ENCODE results near the gene PDCD4. TPM values are rescaled to one million over a fixed set of nuclear protein-coding genes. Genes with fewer than 3 reads are reported as not detected.

The PDCD4 gene
- total and polyA plus RNA-seq, 2 of the 13 experiments (the other 11 are each of a cell fraction or from before 2014, with no cell fraction given), result 22.8 to 56.2 TPM

DNA sequence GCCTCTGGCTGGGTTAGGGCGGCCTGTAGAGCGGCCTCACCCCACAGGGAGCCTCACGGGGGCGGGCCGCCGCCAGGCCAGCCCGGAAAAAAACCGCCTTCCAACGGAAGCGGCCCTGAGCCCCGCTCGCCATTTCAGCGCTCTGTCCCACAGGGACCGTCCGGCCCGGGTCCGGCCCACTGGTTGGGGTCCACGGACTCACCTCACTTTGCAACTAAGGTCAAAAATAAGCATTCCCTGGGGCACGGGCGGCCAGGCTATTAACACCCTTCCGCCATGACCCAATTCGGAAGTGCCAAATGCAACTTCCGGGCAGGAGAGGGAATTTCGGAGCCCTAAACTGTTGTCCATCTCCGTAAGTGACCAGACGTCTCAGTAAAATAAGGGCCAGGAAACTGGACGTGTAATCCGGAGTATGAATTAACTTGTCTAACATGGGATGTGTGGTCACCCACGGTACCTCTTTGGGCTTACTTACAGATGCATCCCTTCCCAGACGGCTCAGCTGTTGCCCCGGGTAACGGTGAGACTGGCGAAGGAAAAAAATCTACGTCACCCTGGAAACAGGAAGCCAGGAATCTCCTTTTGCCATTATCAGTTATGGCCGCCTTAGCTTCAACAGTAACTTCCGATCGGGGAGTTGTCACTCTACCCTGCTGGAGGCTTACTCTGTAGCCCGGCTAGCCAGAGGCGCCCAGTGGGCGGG, 47.1 kb downstream of the PDCD4 start, which contains the start of gene BBIP1 (continued):
- TF ChIP-seq, protein P1, sequence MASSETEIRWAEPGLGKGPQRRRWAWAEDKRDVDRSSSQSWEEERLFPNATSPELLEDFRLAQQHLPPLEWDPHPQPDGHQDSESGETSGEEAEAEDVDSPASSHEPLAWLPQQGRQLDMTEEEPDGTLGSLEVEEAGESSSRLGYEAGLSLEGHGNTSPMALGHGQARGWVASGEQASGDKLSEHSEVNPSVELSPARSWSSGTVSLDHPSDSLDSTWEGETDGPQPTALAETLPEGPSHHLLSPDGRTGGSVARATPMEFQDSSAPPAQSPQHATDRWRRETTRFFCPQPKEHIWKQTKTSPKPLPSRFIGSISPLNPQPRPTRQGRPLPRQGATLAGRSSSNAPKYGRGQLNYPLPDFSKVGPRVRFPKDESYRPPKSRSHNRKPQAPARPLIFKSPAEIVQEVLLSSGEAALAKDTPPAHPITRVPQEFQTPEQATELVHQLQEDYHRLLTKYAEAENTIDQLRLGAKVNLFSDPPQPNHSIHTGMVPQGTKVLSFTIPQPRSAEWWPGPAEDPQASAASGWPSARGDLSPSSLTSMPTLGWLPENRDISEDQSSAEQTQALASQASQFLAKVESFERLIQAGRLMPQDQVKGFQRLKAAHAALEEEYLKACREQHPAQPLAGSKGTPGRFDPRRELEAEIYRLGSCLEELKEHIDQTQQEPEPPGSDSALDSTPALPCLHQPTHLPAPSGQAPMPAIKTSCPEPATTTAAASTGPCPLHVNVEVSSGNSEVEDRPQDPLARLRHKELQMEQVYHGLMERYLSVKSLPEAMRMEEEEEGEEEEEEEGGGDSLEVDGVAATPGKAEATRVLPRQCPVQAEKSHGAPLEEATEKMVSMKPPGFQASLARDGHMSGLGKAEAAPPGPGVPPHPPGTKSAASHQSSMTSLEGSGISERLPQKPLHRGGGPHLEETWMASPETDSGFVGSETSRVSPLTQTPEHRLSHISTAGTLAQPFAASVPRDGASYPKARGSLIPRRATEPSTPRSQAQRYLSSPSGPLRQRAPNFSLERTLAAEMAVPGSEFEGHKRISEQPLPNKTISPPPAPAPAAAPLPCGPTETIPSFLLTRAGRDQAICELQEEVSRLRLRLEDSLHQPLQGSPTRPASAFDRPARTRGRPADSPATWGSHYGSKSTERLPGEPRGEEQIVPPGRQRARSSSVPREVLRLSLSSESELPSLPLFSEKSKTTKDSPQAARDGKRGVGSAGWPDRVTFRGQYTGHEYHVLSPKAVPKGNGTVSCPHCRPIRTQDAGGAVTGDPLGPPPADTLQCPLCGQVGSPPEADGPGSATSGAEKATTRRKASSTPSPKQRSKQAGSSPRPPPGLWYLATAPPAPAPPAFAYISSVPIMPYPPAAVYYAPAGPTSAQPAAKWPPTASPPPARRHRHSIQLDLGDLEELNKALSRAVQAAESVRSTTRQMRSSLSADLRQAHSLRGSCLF (CRISPR knock-in tag; IDR thresholded peaks at IDR 0.05; ENCODE audit: borderline replicate concordance), result peak; percentile 94; the same call in 1 of the 2 replicates
- TF ChIP-seq ZNF180 (CRISPR knock-in tag; IDR thresholded peaks at IDR 0.05; ENCODE audit: borderline replicate concordance, low read depth) (no peak), CCDC6 (CRISPR knock-in tag; IDR thresholded peaks at IDR 0.05) (peak; percentile 38; the same call in 1 of the 2 replicates), HNRNPLL (IDR thresholded peaks at IDR 0.05; ENCODE audit: low read depth, low read length, poor library complexity, severe bottlenecking) (peak; percentile 63), TCF12 (IDR thresholded peaks at IDR 0.05) (no peak), TCF12 (CRISPR knock-in tag; IDR thresholded peaks at IDR 0.05) (no peak), RBM39 (IDR thresholded peaks at IDR 0.05; ENCODE audit: low read depth, low read length, poor library complexity, severe bottlenecking) (peak; percentile 82), HNF4A (CRISPR knock-in tag; IDR thresholded peaks at IDR 0.05) (peak; percentile 17; the same call in 1 of the 2 replicates), STAT5B (CRISPR knock-in tag; IDR thresholded peaks at IDR 0.05) (no peak), MBD4 (IDR thresholded peaks at IDR 0.05; ENCODE audit: borderline replicate concordance, low read length) (no peak), ZNF782 (CRISPR knock-in tag; IDR thresholded peaks at IDR 0.05; ENCODE audit: borderline replicate concordance) (no peak), KLF13 (CRISPR knock-in tag; IDR thresholded peaks at IDR 0.05) (no peak), ZNF672 (CRISPR knock-in tag; IDR thresholded peaks at IDR 0.05) (no peak), ZFP36L2 (CRISPR knock-in tag; IDR thresholded peaks at IDR 0.05) (no peak), ARNTL (CRISPR knock-in tag; IDR thresholded peaks at IDR 0.05) (no peak)
- TF ChIP-seq, protein P2, sequence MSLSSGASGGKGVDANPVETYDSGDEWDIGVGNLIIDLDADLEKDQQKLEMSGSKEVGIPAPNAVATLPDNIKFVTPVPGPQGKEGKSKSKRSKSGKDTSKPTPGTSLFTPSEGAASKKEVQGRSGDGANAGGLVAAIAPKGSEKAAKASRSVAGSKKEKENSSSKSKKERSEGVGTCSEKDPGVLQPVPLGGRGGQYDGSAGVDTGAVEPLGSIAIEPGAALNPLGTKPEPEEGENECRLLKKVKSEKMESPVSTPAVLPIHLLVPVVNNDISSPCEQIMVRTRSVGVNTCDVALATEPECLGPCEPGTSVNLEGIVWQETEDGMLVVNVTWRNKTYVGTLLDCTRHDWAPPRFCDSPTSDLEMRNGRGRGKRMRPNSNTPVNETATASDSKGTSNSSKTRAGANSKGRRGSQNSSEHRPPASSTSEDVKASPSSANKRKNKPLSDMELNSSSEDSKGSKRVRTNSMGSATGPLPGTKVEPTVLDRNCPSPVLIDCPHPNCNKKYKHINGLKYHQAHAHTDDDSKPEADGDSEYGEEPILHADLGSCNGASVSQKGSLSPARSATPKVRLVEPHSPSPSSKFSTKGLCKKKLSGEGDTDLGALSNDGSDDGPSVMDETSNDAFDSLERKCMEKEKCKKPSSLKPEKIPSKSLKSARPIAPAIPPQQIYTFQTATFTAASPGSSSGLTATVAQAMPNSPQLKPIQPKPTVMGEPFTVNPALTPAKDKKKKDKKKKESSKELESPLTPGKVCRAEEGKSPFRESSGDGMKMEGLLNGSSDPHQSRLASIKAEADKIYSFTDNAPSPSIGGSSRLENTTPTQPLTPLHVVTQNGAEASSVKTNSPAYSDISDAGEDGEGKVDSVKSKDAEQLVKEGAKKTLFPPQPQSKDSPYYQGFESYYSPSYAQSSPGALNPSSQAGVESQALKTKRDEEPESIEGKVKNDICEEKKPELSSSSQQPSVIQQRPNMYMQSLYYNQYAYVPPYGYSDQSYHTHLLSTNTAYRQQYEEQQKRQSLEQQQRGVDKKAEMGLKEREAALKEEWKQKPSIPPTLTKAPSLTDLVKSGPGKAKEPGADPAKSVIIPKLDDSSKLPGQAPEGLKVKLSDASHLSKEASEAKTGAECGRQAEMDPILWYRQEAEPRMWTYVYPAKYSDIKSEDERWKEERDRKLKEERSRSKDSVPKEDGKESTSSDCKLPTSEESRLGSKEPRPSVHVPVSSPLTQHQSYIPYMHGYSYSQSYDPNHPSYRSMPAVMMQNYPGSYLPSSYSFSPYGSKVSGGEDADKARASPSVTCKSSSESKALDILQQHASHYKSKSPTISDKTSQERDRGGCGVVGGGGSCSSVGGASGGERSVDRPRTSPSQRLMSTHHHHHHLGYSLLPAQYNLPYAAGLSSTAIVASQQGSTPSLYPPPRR (CRISPR knock-in tag; IDR thresholded peaks at IDR 0.05; ENCODE audit: borderline replicate concordance), result no peak
- TF ChIP-seq, protein P3, sequence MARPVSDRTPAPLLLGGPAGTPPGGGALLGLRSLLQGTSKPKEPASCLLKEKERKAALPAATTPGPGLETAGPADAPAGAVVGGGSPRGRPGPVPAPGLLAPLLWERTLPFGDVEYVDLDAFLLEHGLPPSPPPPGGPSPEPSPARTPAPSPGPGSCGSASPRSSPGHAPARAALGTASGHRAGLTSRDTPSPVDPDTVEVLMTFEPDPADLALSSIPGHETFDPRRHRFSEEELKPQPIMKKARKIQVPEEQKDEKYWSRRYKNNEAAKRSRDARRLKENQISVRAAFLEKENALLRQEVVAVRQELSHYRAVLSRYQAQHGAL (CRISPR knock-in tag; IDR thresholded peaks at IDR 0.05; ENCODE audit: not compliant biosample characterization), result no peak
- TF ChIP-seq, protein P4, sequence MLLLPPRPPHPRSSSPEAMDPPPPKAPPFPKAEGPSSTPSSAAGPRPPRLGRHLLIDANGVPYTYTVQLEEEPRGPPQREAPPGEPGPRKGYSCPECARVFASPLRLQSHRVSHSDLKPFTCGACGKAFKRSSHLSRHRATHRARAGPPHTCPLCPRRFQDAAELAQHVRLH (CRISPR knock-in tag; IDR thresholded peaks at IDR 0.05; ENCODE audit: borderline replicate concordance, low read depth), result no peak
